HG03432 (cell line): ENCODE data around the gene GPR156.

Experiments used
- ATAC-seq: cut with Tn5 transposase; IDR thresholded peaks from one replicate; pipeline ENCODE4 v1.9.1; 2021; ENCODE audit warnings: mild to moderate bottlenecking, moderate library complexity; ENCODE audit not compliant: unreplicated experiment

The GPR156 gene

DNA sequence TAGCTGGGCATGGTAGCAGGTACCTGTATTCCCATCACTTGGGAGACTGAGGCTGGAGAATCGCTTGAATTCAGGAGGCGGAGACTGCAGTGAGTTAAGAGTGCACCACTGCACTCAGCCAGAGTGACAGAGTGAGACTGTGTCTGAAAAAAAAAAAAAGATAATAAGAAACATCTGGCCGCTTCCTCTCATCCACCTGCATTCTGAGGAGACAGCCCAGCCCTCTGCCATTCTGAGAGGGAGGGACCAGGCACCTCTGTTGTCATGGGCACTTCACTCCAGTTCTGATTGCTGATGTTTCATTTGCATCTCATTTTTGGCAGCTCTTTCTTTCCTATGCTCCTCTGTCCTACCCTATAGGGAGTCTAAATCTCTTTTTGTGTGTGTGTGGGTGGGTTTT lies 154.4 kb downstream of the GPR156 start:
- no peak for ATAC-seq

DNA sequence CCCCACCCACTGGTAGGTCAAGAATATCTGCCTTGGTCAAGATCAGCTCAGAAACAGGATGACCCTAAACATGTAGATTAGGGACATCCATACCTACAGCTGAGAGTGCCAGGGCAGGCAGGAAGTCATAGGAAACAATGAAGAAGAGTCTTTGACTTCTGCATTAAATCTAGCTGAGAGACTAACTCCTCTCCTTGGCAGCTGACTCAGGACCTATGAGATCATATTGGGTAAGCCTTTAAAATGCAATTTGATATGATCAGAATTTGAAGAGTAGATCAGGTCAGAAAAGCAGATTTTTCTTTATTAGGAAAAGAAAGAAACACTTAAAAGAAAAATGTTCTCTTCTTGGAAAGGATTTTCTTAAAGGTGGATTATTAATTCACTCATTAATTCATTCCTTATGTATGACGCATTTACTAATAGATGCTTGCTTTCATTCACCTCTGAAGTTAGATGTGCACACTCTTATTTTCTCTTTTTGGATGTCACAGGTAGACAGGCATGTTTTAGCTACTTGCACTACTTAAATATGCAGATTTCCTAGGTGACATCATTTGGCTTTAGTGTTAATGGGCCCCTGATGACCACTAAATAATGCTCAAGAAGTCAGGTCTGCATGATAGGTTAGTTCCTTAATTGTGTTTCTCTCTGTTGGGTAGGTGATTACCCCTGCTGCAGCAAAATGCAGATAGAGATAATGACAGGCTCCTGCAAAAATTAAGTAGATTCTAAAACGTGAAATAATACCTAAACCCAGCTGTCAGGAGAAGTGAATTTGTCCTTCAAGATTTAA lies 155.1 kb downstream of the GPR156 start:
- no peak for ATAC-seq

DNA sequence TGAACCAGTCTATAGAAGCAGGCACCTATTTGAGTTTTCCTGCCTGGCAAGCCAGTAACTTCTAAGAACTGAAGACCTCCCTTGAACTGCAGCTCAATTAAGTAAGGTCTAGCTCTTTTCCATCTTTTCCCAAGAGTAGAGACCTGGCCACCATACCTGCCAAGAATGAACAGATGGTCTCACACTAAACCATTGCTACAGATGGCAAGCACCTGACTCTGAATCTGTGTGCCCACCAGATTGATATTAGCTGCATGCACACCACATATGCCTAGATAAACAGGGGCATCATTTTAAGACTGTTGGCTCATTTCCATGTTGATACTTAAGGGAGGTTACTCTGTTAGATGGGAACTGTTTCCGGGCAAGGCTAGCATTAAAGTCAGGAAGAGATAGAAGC lies 156.0 kb downstream of the GPR156 start:
- no peak for ATAC-seq

DNA sequence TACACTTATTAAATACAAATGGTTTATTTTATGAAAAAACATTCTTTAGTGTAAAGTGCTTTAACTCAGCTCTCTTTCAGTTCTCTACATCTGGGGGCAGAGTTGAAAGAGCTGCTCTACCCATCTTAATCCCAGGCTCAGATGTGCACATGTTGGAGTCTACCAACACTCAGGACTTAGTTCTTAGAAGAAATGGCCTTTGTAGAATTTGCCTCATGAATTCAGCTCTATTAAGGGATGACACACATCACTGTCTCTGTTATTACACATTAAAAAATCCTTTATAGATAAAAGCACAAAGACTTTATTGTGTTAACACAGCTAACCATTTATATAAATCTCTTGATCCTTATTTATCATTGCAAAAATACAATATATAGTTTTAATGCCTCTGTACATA lies 159.0 kb downstream of the GPR156 start:
- ATAC-seq: no peak

DNA sequence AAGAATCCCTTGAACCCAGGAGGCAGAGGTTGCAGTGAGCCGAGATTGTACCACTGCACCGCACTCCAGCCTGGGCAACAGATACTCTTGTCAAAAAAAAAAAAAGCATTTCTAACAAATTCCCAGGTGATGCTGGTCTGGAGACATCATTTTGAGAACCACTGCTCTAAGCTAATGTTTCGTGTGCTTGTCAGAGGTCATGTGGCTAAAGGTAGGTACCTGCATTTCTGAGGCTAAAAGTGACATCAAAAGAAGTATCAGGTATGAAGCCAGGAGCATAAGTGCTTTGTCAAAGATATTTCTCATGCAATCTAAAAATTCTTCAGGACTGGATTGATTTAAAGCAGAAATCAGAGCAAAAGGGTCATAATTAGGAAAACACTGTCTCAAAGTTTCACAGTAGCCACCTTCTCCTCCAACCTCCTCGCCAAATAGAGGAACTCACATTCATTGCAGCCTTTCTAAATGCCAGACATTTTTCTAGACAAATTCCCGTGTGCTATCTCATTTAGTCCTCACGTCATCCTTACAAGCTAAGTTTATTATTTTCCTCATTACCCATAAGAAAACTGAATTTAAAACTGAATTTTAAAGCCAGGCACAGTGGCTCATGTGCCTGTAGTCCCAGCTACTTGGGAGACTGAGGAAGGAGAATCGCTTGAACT lies 165.0 kb downstream of the GPR156 start:
- ATAC-seq: no peak
